Measurements from ENCODE around the gene OR9G1. TPM values are rescaled to one million over a fixed set of nuclear protein-coding genes. Genes with fewer than 3 reads are reported as not detected.

OR9G1 gene
- total and polyA plus RNA-seq, 2 of the 13 experiments (the other 11 are each of a cell fraction or from before 2014, with no cell fraction given): not detected

DNA sequence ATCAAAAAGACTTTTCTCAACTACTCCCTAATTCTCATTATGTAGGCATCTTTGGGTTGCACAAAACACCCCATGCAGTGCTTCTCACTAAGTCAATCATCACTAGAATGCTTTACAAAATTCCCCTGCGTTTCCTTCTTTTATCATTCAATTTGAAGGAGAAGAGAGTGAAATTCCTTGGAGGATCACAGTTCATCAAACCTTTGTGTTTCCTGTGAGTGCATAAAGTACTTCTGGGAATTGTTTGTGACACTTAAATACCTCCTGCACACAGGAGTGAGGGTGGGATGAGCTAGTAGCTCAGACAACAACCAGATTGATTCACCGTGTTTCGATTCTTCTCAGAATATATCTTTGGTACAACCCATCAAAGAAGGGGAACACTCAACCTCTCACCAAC is 39.1 kb upstream of the OR9G1 start:
- H4K20me1 ChIP-seq (ENCODE audit: insufficient read depth, low read length): no peaks in the 10 kb centered on the region
- ChIA-PET CTCF (ENCODE audit: low intra/inter-chr PET ratio, low total read pairs) (no interaction called here), POLR2A (no interaction called here)
- no peak overlapping the region for H3K4me3 ChIP-seq (replicated peaks in 1 of 3; ENCODE audit: insufficient read depth in 1 of 3, low read depth in 2 of 3, low read length in 3 of 3)
- DNase-seq (ENCODE audit: low spot score): no peak
- in situ Hi-C loops (cut with HindIII; ENCODE audit: extremely low pct_ligation_motif_present, low pct_unique_long_range_greater_than_20kb): no loop called here
- intact Hi-C loops (cut with micrococcal nuclease; ENCODE audit: unreplicated experiment): no loop called here
- no peak overlapping the region for H3K4me2 ChIP-seq (ENCODE audit: low read depth, low read length)
- ATAC-seq: no peak
- H3K79me2 ChIP-seq (ENCODE audit: insufficient read depth, low read length): no peaks in the 10 kb centered on the region
- no TSS peak for BruUV-seq (replicated peaks)
- no peaks in the 10 kb centered on the region for H3K36me3 ChIP-seq (replicated peaks in 1 of 2; ENCODE audit: control insufficient read depth in 1 of 2, insufficient read depth in 2 of 2, low read length in 2 of 2)
- no peaks in the 10 kb centered on the region for H3K9me3 ChIP-seq (ENCODE audit: low read length)
- H3K27ac ChIP-seq (ENCODE audit: extremely low read length, insufficient read depth, low read length): no peak overlapping the region
- no peak overlapping the region for H3K9ac ChIP-seq (ENCODE audit: insufficient read depth, low read depth, low read length)
- 4% methylated on average over 3 of the region's 3 CpGs for WGBS (ENCODE audit: low lambda C conversion rate)
- H3K27me3 ChIP-seq (ENCODE audit: control insufficient read depth in 1 of 2, insufficient read depth in 2 of 2, low read length in 2 of 2): no peaks in the 10 kb centered on the region
- TF ChIP-seq ZNF121 (CRISPR knock-in tag; IDR thresholded peaks at IDR 0.05): no peak
- no peak for FAIRE-seq
- no peak overlapping the region for H2AFZ ChIP-seq (ENCODE audit: low read length)
- no peaks in the 10 kb centered on the region for H3K4me1 ChIP-seq (ENCODE audit: insufficient read depth, low read length)

DNA sequence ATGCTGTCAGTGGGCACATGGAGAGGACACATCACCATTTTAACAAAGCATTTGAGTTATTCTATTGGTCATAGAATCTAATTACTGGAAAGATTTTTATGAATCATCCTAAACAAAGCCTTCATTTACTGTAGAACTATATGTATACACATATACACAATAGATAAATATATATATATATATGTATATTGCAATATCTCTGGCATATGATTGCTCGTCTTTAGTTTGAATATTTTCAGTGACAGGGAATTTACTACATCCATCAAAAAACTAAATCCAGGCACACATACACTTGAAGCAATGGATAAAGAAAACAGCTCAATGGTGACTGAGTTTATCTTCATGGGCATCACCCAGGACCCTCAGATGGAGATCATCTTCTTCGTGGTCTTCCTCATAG is 35.5 kb upstream of the OR9G1 start, which contains the start of gene OR5AR1:
Gene OR5AR1, plus strand, starts transcription at position 301 of the 400 bp plus-strand sequence. Its CDS starts 0 bp downstream, at position 301.
- no peaks in the 10 kb centered on the region for H4K20me1 ChIP-seq (ENCODE audit: insufficient read depth, low read length)
- H3K4me2 ChIP-seq (ENCODE audit: low read depth, low read length): no peak within 1 kb of the TSS
- no TSS peak for BruUV-seq (replicated peaks)
- no peaks in the 10 kb centered on the region for H3K36me3 ChIP-seq (replicated peaks in 1 of 2; ENCODE audit: control insufficient read depth in 1 of 2, insufficient read depth in 2 of 2, low read length in 2 of 2)
- no peak within 1 kb of the TSS for H3K4me3 ChIP-seq (replicated peaks in 1 of 3; ENCODE audit: insufficient read depth in 1 of 3, low read depth in 2 of 3, low read length in 3 of 3)
- in situ Hi-C loops (cut with HindIII; ENCODE audit: extremely low pct_ligation_motif_present, low pct_unique_long_range_greater_than_20kb): no loop called here
- FAIRE-seq (no peak), DNase-seq (ENCODE audit: low spot score) (no peak), ATAC-seq (no peak)
- 5% methylated on average over 2 of the region's 2 CpGs for WGBS (ENCODE audit: low lambda C conversion rate)
- no peaks in the 10 kb centered on the region for H3K79me2 ChIP-seq (ENCODE audit: insufficient read depth, low read length)
- H2AFZ ChIP-seq (ENCODE audit: low read length): no peak within 1 kb of the TSS
- ChIA-PET POLR2A (no interaction called here), CTCF (ENCODE audit: low intra/inter-chr PET ratio, low total read pairs) (no interaction called here)
- no peak within 1 kb of the TSS for H3K27ac ChIP-seq (ENCODE audit: extremely low read length, insufficient read depth, low read length)
- no peaks in the 10 kb centered on the region for H3K4me1 ChIP-seq (ENCODE audit: insufficient read depth, low read length)
- no peaks in the 10 kb centered on the region for H3K9me3 ChIP-seq (ENCODE audit: low read length)
- H3K27me3 ChIP-seq (ENCODE audit: control insufficient read depth in 1 of 2, insufficient read depth in 2 of 2, low read length in 2 of 2): no peaks in the 10 kb centered on the region
- H3K9ac ChIP-seq (ENCODE audit: insufficient read depth, low read depth, low read length): no peak within 1 kb of the TSS
- TF ChIP-seq, protein P1, sequence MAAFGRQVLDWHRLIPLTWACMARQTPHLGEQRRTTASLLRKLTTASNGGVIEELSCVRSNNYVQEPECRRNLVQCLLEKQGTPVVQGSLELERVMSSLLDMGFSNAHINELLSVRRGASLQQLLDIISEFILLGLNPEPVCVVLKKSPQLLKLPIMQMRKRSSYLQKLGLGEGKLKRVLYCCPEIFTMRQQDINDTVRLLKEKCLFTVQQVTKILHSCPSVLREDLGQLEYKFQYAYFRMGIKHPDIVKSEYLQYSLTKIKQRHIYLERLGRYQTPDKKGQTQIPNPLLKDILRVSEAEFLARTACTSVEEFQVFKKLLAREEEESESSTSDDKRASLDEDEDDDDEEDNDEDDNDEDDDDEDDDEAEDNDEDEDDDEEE (CRISPR knock-in tag; IDR thresholded peaks at IDR 0.05): no peak
- TF ChIP-seq KLF15 (CRISPR knock-in tag; IDR thresholded peaks at IDR 0.05; ENCODE audit: borderline replicate concordance) (no peak), HCFC1 (IDR thresholded peaks at IDR 0.05; ENCODE audit: low read depth, low read length) (no peak), ELF4 (CRISPR knock-in tag; IDR thresholded peaks at IDR 0.05; ENCODE audit: borderline replicate concordance) (no peak), ZNF296 (CRISPR knock-in tag; conservative IDR thresholded peaks at IDR 0.05) (no peak), ZNF253 (CRISPR knock-in tag; IDR thresholded peaks at IDR 0.05; ENCODE audit: borderline replicate concordance) (no peak), SALL1 (CRISPR knock-in tag; IDR thresholded peaks at IDR 0.05) (no peak), BORCS8-MEF2B (CRISPR knock-in tag; IDR thresholded peaks at IDR 0.05) (no peak), ATF1 (CRISPR knock-in tag; IDR thresholded peaks at IDR 0.05) (no peak), HOXA9 (CRISPR knock-in tag; IDR thresholded peaks at IDR 0.05; ENCODE audit: borderline replicate concordance) (no peak), JUND (CRISPR knock-in tag; IDR thresholded peaks at IDR 0.05) (no peak), ZSCAN21 (CRISPR knock-in tag; IDR thresholded peaks at IDR 0.05; ENCODE audit: borderline replicate concordance) (no peak)
- TF ChIP-seq, protein P2, sequence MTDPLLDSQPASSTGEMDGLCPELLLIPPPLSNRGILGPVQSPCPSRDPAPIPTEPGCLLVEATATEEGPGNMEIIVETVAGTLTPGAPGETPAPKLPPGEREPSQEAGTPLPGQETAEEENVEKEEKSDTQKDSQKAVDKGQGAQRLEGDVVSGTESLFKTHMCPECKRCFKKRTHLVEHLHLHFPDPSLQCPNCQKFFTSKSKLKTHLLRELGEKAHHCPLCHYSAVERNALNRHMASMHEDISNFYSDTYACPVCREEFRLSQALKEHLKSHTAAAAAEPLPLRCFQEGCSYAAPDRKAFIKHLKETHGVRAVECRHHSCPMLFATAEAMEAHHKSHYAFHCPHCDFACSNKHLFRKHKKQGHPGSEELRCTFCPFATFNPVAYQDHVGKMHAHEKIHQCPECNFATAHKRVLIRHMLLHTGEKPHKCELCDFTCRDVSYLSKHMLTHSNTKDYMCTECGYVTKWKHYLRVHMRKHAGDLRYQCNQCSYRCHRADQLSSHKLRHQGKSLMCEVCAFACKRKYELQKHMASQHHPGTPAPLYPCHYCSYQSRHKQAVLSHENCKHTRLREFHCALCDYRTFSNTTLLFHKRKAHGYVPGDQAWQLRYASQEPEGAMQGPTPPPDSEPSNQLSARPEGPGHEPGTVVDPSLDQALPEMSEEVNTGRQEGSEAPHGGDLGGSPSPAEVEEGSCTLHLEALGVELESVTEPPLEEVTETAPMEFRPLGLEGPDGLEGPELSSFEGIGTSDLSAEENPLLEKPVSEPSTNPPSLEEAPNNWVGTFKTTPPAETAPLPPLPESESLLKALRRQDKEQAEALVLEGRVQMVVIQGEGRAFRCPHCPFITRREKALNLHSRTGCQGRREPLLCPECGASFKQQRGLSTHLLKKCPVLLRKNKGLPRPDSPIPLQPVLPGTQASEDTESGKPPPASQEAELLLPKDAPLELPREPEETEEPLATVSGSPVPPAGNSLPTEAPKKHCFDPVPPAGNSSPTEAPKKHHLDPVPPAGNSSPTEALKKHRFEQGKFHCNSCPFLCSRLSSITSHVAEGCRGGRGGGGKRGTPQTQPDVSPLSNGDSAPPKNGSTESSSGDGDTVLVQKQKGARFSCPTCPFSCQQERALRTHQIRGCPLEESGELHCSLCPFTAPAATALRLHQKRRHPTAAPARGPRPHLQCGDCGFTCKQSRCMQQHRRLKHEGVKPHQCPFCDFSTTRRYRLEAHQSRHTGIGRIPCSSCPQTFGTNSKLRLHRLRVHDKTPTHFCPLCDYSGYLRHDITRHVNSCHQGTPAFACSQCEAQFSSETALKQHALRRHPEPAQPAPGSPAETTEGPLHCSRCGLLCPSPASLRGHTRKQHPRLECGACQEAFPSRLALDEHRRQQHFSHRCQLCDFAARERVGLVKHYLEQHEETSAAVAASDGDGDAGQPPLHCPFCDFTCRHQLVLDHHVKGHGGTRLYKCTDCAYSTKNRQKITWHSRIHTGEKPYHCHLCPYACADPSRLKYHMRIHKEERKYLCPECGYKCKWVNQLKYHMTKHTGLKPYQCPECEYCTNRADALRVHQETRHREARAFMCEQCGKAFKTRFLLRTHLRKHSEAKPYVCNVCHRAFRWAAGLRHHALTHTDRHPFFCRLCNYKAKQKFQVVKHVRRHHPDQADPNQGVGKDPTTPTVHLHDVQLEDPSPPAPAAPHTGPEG (CRISPR knock-in tag; IDR thresholded peaks at IDR 0.05): no peak
- intact Hi-C loops (cut with micrococcal nuclease; ENCODE audit: unreplicated experiment): no loop called here

Measured in HepG2 (cell line).